WERI-Rb-1 (cell line): ENCODE measurements around the gene SHCBP1L.

Source experiments
- DNase-seq: peaks from one replicate; pipeline ENCODE4 v3.0.0-alpha.2; 2020
- H3K27ac ChIP-seq: fragments of 250-450 bp; sonication (Bioruptor Pico); 2 replicates; pipeline ENCODE4 v1.5.1; 2020; ENCODE audit warnings: mild to moderate bottlenecking, moderate library complexity
- H3K27me3 ChIP-seq: fragments of 250-450 bp; sonication (Bioruptor Pico); 2 replicates; pipeline ENCODE4 v1.5.1; 2021; ENCODE audit warnings: mild to moderate bottlenecking, low read depth, moderate library complexity; ENCODE audit not compliant: insufficient read depth, severe bottlenecking
- H3K36me3 ChIP-seq: fragments of 250-450 bp; sonication (Bioruptor Pico); 2 replicates; pipeline ENCODE4 v1.5.1; 2020; ENCODE audit warnings: mild to moderate bottlenecking, moderate library complexity
- H3K4me3 ChIP-seq: 2 replicates; pipeline ENCODE4 v1.5.1; 2011; ENCODE audit warnings: low read depth, mild to moderate bottlenecking, control low read depth, low read length
- H3K9me3 ChIP-seq: fragments of 250-450 bp; sonication (Bioruptor Pico); 2 replicates; pipeline ENCODE4 v1.5.1; 2021; ENCODE audit warnings: mild to moderate bottlenecking, moderate library complexity; ENCODE audit not compliant: severe bottlenecking
- CTCF ChIP-seq: IDR thresholded peaks from 2 replicates; pipeline ENCODE4 v1.5.1; 2011; ENCODE audit warnings: low read depth, mild to moderate bottlenecking, control low read depth, inconsistent platforms, low read length

The SHCBP1L gene

GRCh38 chr1:182952677-182953444, at the start of gene SHCBP1L:
SHCBP1L (minus strand) TSS chr1:182953166; CDS start chr1:182953133, 33 bp downstream.
- H3K4me3 ChIP-seq: no peak within 1 kb of the TSS
- no peak within 1 kb of the TSS for H3K27ac ChIP-seq
- H3K36me3 ChIP-seq: no peaks in the 10 kb centered on the region
- H3K9me3 ChIP-seq: no peaks in the 10 kb centered on the region
- H3K27me3 ChIP-seq: no peaks in the 10 kb centered on the region
- TF ChIP-seq CTCF: no peak
- no peak for DNase-seq

GRCh38 chr1:183002267-183002666, 49.3 kb upstream of the SHCBP1L start:
- Histone ChIP-seq H3K9me3 (no peaks in the 10 kb centered on the region), H3K36me3 (no peaks in the 10 kb centered on the region), H3K4me3 (no peak overlapping the region), H3K27ac (no peak overlapping the region), H3K27me3 (no peaks in the 10 kb centered on the region)
- no peak for TF ChIP-seq CTCF
- no peak for DNase-seq

- no peak for DNase-seq
- H3K4me3 ChIP-seq: no peak overlapping the region
- no peak overlapping the region for H3K27ac ChIP-seq
- H3K36me3 ChIP-seq: no peaks in the 10 kb centered on the region
- no peak for TF ChIP-seq CTCF
- H3K27me3 ChIP-seq: no peaks in the 10 kb centered on the region
- no peaks in the 10 kb centered on the region for H3K9me3 ChIP-seq
Observed at GRCh38 chr1:183000167-183000962, 47.4 kb upstream of the SHCBP1L start.

GRCh38 chr1:182998482-182998881, 45.5 kb upstream of the SHCBP1L start:
- Histone ChIP-seq H3K4me3 (no peak overlapping the region), H3K27ac (no peak overlapping the region), H3K36me3 (no peaks in the 10 kb centered on the region), H3K27me3 (no peaks in the 10 kb centered on the region), H3K9me3 (no peaks in the 10 kb centered on the region)
- DNase-seq: no peak
- TF ChIP-seq CTCF: no peak

- no peak for TF ChIP-seq CTCF
- Histone ChIP-seq H3K27ac (no peak overlapping the region), H3K4me3 (no peak overlapping the region), H3K9me3 (no peaks in the 10 kb centered on the region), H3K36me3 (no peaks in the 10 kb centered on the region), H3K27me3 (no peaks in the 10 kb centered on the region)
- DNase-seq: no peak
Observed at GRCh38 chr1:182996816-182997215, 43.9 kb upstream of the SHCBP1L start.
